PFSK-1 (cell line): ENCODE results near the gene MYH9.

ENCODE experiments used
- REST ChIP-seq, 2 experiments: IDR thresholded peaks; 2 replicates each; pipeline versions ENCODE4 v1.6.1 to v1.8.0; 2011 to 2012; ENCODE audit warnings: low read depth in 2 of 2, low read length in 2 of 2, control low read depth in 1 of 2, inconsistent platforms in 1 of 2, mild to moderate bottlenecking in 1 of 2, moderate library complexity in 1 of 2; ENCODE audit not compliant: insufficient read depth in 1 of 2
- SIN3A ChIP-seq: IDR thresholded peaks from 2 replicates; pipeline ENCODE4 v1.6.1; 2012; ENCODE audit warnings: mild to moderate bottlenecking, low read length, moderate library complexity, borderline replicate concordance; ENCODE audit not compliant: insufficient read depth
- TAF1 ChIP-seq: IDR thresholded peaks from 2 replicates; pipeline ENCODE4 v1.6.1; 2012; ENCODE audit warnings: low read length, control low read depth, borderline replicate concordance; ENCODE audit not compliant: insufficient read depth

GRCh38 chr22:36399472-36399778 is 11.7 kb upstream of the MYH9 start:
- TF ChIP-seq SIN3A (no peak), REST (IDR thresholded peaks at IDR 0.05; ENCODE audit: insufficient read depth in 1 of 2, low read depth in 2 of 2, low read length in 2 of 2) (no peak), TAF1 (no peak)
